ENCODE measurements around the gene TEKT2. TPM values are rescaled to one million over a fixed set of nuclear protein-coding genes. Genes with fewer than 3 reads are reported as not detected.

TEKT2 gene
- total and polyA plus RNA-seq, 2 of the 8 experiments (the other 6 are each of a cell fraction or from before 2014, with no cell fraction given), result 1.6 to 1.7 TPM

GRCh38 chr1:36099681-36100341 is 15.9 kb downstream of the TEKT2 start:
- Histone ChIP-seq H3K18ac (ENCODE audit: extremely low read depth, low read length) (no peak overlapping the region), H3K79me1 (ENCODE audit: low read depth, low read length) (no peaks in the 10 kb centered on the region), H3K4ac (replicated peaks; ENCODE audit: insufficient read length, low read depth, low read length) (no peak overlapping the region), H4K5ac (ENCODE audit: insufficient read length, low read depth, low read length) (no peak overlapping the region), H2BK5ac (ENCODE audit: low read depth, low read length) (no peak overlapping the region), H2BK12ac (ENCODE audit: low read depth, low read length) (no peak overlapping the region), H3K23me2 (ENCODE audit: low read depth, low read length) (no peaks in the 10 kb centered on the region), H3K9ac (replicated peaks in 1 of 4; ENCODE audit: extremely low read depth in 1 of 4, low read depth in 3 of 4, low read length in 3 of 4) (no peak overlapping the region), H3K4me2 (ENCODE audit: insufficient read depth in 1 of 2, low read depth in 2 of 2, low read length in 2 of 2) (peak overlapping the region in 1 of 2 experiments; percentile 15; a peak in 3 of 4 replicates), H3K27me3 (replicated peaks in 1 of 4; ENCODE audit: control insufficient read depth in 3 of 4, extremely low read depth in 1 of 4, insufficient read depth in 3 of 4, low read length in 3 of 4) (0 out of 7 replicates have a peak, but pooled peaks cover 0 to 2% (median 0%) of the 10 kb centered on the region in 4 experiments), H2AK5ac (ENCODE audit: low read depth, low read length) (no peak overlapping the region), H2BK15ac (ENCODE audit: low read length) (no peak overlapping the region), H3K23ac (ENCODE audit: insufficient read length) (no peak overlapping the region), H3K4me3 (ENCODE audit: extremely low read depth in 1 of 4, insufficient read depth in 2 of 4, low read depth in 3 of 4, low read length in 4 of 4) (no peak overlapping the region), H3K9me3 (ENCODE audit: insufficient read depth in 2 of 2, low read depth in 1 of 2, low read length in 1 of 2) (no peaks in the 10 kb centered on the region), H3K36me3 (ENCODE audit: control insufficient read depth in 2 of 4, insufficient read depth in 4 of 4, low read length in 3 of 4) (peaks cover 0 to 3% (median 3%) of the 10 kb centered on the region in 4 experiments; a peak in 3 of 8 replicates), H3K4me1 (replicated peaks in 1 of 4; ENCODE audit: control insufficient read depth in 3 of 4, insufficient read depth in 4 of 4, low read length in 3 of 4) (peaks cover 0 to 11% (median 7%) of the 10 kb centered on the region in 4 experiments; a peak in 3 of 7 replicates), H3K14ac (ENCODE audit: insufficient read length) (no peak overlapping the region), H3K79me2 (ENCODE audit: control insufficient read depth in 1 of 2, insufficient read depth in 2 of 2, low read length in 2 of 2) (no peaks in the 10 kb centered on the region), H3K56ac (replicated peaks; ENCODE audit: insufficient read length, low read depth, low read length) (no peak overlapping the region), H3K27ac (ENCODE audit: low read depth, low read length) (no peak overlapping the region), H4K8ac (ENCODE audit: extremely low read depth, insufficient read depth, low read length) (0 out of 2 replicates have a peak overlapping the region, but pooled peaks have one; percentile 4), H4K91ac (replicated peaks; ENCODE audit: insufficient read length, low read length) (peak overlapping the region; percentile 47), H2BK20ac (ENCODE audit: low read length) (no peak overlapping the region), H2BK120ac (replicated peaks; ENCODE audit: low read depth, low read length) (no peak overlapping the region), H4K20me1 (replicated peaks in 1 of 2; ENCODE audit: control insufficient read depth in 1 of 2, insufficient read depth in 2 of 2, low read length in 2 of 2) (no peaks in the 10 kb centered on the region), H2AFZ (ENCODE audit: low read length) (no peak overlapping the region; the same call in 1 of the 2 replicates)
- CTCF ChIA-PET (ENCODE audit: partially characterized antibody), result interaction anchor here (0.6 to 32.6 kb wide), 19 partner anchors 9 to 304 kb away, joined by 3 to 738 read pairs (median 6); partner anchors contain the start of genes COL8A2 and TRAPPC3
- 52% methylated on average over 17 of the region's 18 CpGs; no CpG with 5 or more reads in 1 of the 2 experiments for WGBS, 2 experiments (ENCODE audit: extremely low coverage in 1 of 2, insufficient coverage in 1 of 2, insufficient read length in 1 of 2, insufficient replicate concordance in 2 of 2, low coverage in 1 of 2, low lambda C conversion rate in 2 of 2, missing lambda C conversion rate in 1 of 2)
- FAIRE-seq (peak; percentile 88), DNase-seq (ENCODE audit: low read depth in 1 of 2, low spot score in 2 of 2) (peak; percentile 76 to 96)
- POLR2A ChIA-PET (ENCODE audit: partially characterized antibody), result interaction anchor here (7.8 kb wide), 1 partner anchor 34 kb away, joined by 61 read pairs; no protein-coding TSS in a partner anchor
- TF ChIP-seq KDM1A (IDR thresholded peaks at IDR 0.05; ENCODE audit: borderline replicate concordance, low read length) (peak; percentile 46; the same call in 1 of the 2 replicates), CHD1 (IDR thresholded peaks at IDR 0.05; ENCODE audit: low read depth, low read length) (no peak), TAF1 (IDR thresholded peaks at IDR 0.05; ENCODE audit: low read depth, low read length) (no peak), NRF1 (IDR thresholded peaks at IDR 0.05; ENCODE audit: low read depth, low read length) (no peak), SIRT6 (IDR thresholded peaks at IDR 0.05; ENCODE audit: low read length) (no peak), RBBP5 (IDR thresholded peaks at IDR 0.05; ENCODE audit: borderline replicate concordance, low read depth, low read length) (no peak), BACH1 (IDR thresholded peaks at IDR 0.05; ENCODE audit: low read length) (no peak), POLR2A (IDR thresholded peaks at IDR 0.05; ENCODE audit: control extremely low read depth in 1 of 2, low read depth in 2 of 2, low read length in 2 of 2) (no peak), KDM4A (IDR thresholded peaks at IDR 0.05; ENCODE audit: low read depth, low read length, severe bottlenecking) (no peak), ZNF274 (IDR thresholded peaks at IDR 0.05; ENCODE audit: borderline replicate concordance, extremely low read depth, low read length) (no peak), CTBP2 (IDR thresholded peaks at IDR 0.05; ENCODE audit: borderline replicate concordance, insufficient read depth, insufficient read length, low read length) (no peak), CBX8 (IDR thresholded peaks at IDR 0.05; ENCODE audit: borderline replicate concordance, low read depth, low read length) (no peak), YY1 (IDR thresholded peaks at IDR 0.05; ENCODE audit: low read depth, low read length) (0 out of 2 replicates have a peak, but pooled peaks have one; percentile 31)
